ENCODE measurements around the gene ZC3HAV1. TPM values are rescaled to one million over a fixed set of nuclear protein-coding genes. Genes with fewer than 3 reads are reported as not detected.

The ZC3HAV1 gene
- total and polyA plus RNA-seq, 2 experiments from 2014 or later, result 24.8 to 56.8 TPM

DNA sequence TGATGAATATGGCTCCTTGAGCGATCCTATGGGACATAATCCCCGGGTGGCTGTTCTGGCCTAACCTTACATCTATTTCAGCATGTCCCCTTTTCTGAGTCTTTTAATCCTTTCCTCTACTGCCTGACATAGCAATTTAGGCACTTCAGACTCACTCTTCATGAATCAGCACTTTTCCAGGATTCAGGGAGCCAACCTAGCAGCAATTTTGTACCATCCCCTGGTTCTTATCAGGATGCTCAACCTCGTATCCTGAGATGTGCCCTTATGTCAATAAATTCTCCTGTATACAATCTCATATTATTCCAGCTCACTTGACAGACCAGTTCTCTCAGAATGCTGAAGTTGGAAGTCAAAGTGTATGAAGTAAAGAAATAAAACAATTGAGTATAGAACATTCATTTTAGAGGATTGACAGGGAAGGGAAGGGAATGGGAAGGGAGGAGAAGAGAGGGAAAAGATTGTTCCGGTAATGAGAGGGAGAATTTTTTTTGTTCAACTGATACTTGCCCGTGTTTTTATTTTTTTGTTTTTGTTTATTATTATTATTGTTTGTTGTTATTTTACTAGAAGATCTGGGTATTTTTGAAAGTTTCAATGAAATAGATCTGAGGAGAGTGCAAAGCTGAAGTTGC lies 8.2 kb upstream of the ZC3HAV1 start:
- no peak for ATAC-seq
- no peak overlapping the region for H3K27ac Mint-ChIP-seq

More for the DNA sequence above, 8.2 kb upstream of the ZC3HAV1 start:
- H2AFZ ChIP-seq, result peak overlapping the region; percentile 53
- H3K4me1 ChIP-seq (ENCODE audit: insufficient read depth), result no peaks in the 10 kb centered on the region
- H3K4me2 ChIP-seq, result no peak overlapping the region
- H3F3A ChIP-seq (replicated peaks; ENCODE audit: low read depth), result no peaks in the 10 kb centered on the region
- no peak overlapping the region for H3K4me3 ChIP-seq
- no peaks in the 10 kb centered on the region for H3K79me2 ChIP-seq (replicated peaks; ENCODE audit: insufficient read depth)
- H3K36me3 ChIP-seq (ENCODE audit: insufficient read depth), result no peaks in the 10 kb centered on the region
- Mint-ChIP-seq H3K36me3 (ENCODE audit: low read depth) (no peaks in the 10 kb centered on the region), H3K9me3 (no peaks in the 10 kb centered on the region), H3K4me3 (no peak overlapping the region), H3K4me1 (peaks cover 12% of the 10 kb centered on the region), H3K27me3 (ENCODE audit: insufficient read depth, low read depth, poor library complexity) (peaks cover 5% of the 10 kb centered on the region)
- H3K9me2 ChIP-seq (ENCODE audit: insufficient read depth), result 0 out of 2 replicates have a peak, but pooled peaks cover 8% of the 10 kb centered on the region
- no peaks in the 10 kb centered on the region for H3K27me3 ChIP-seq (ENCODE audit: insufficient read depth)
- TF ChIP-seq EZH2phosphoT487 (IDR thresholded peaks at IDR 0.05; ENCODE audit: unreplicated experiment), result no peak
- no peak for TF ChIP-seq EZH2 (IDR thresholded peaks at IDR 0.05; ENCODE audit: low read depth, unreplicated experiment)
- no peak for TF ChIP-seq CREB1 (CRISPR knock-in tag; IDR thresholded peaks at IDR 0.05; ENCODE audit: low read depth)
- TF ChIP-seq ZNF331 (CRISPR knock-in tag; IDR thresholded peaks at IDR 0.05; ENCODE audit: low read depth), result no peak
- TF ChIP-seq, protein P1, sequence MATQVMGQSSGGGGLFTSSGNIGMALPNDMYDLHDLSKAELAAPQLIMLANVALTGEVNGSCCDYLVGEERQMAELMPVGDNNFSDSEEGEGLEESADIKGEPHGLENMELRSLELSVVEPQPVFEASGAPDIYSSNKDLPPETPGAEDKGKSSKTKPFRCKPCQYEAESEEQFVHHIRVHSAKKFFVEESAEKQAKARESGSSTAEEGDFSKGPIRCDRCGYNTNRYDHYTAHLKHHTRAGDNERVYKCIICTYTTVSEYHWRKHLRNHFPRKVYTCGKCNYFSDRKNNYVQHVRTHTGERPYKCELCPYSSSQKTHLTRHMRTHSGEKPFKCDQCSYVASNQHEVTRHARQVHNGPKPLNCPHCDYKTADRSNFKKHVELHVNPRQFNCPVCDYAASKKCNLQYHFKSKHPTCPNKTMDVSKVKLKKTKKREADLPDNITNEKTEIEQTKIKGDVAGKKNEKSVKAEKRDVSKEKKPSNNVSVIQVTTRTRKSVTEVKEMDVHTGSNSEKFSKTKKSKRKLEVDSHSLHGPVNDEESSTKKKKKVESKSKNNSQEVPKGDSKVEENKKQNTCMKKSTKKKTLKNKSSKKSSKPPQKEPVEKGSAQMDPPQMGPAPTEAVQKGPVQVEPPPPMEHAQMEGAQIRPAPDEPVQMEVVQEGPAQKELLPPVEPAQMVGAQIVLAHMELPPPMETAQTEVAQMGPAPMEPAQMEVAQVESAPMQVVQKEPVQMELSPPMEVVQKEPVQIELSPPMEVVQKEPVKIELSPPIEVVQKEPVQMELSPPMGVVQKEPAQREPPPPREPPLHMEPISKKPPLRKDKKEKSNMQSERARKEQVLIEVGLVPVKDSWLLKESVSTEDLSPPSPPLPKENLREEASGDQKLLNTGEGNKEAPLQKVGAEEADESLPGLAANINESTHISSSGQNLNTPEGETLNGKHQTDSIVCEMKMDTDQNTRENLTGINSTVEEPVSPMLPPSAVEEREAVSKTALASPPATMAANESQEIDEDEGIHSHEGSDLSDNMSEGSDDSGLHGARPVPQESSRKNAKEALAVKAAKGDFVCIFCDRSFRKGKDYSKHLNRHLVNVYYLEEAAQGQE (IDR thresholded peaks at IDR 0.05; ENCODE audit: unreplicated experiment), result no peak
- TF ChIP-seq NANOG (IDR thresholded peaks at IDR 0.05; ENCODE audit: borderline replicate concordance), result no peak
- TF ChIP-seq, protein P2, sequence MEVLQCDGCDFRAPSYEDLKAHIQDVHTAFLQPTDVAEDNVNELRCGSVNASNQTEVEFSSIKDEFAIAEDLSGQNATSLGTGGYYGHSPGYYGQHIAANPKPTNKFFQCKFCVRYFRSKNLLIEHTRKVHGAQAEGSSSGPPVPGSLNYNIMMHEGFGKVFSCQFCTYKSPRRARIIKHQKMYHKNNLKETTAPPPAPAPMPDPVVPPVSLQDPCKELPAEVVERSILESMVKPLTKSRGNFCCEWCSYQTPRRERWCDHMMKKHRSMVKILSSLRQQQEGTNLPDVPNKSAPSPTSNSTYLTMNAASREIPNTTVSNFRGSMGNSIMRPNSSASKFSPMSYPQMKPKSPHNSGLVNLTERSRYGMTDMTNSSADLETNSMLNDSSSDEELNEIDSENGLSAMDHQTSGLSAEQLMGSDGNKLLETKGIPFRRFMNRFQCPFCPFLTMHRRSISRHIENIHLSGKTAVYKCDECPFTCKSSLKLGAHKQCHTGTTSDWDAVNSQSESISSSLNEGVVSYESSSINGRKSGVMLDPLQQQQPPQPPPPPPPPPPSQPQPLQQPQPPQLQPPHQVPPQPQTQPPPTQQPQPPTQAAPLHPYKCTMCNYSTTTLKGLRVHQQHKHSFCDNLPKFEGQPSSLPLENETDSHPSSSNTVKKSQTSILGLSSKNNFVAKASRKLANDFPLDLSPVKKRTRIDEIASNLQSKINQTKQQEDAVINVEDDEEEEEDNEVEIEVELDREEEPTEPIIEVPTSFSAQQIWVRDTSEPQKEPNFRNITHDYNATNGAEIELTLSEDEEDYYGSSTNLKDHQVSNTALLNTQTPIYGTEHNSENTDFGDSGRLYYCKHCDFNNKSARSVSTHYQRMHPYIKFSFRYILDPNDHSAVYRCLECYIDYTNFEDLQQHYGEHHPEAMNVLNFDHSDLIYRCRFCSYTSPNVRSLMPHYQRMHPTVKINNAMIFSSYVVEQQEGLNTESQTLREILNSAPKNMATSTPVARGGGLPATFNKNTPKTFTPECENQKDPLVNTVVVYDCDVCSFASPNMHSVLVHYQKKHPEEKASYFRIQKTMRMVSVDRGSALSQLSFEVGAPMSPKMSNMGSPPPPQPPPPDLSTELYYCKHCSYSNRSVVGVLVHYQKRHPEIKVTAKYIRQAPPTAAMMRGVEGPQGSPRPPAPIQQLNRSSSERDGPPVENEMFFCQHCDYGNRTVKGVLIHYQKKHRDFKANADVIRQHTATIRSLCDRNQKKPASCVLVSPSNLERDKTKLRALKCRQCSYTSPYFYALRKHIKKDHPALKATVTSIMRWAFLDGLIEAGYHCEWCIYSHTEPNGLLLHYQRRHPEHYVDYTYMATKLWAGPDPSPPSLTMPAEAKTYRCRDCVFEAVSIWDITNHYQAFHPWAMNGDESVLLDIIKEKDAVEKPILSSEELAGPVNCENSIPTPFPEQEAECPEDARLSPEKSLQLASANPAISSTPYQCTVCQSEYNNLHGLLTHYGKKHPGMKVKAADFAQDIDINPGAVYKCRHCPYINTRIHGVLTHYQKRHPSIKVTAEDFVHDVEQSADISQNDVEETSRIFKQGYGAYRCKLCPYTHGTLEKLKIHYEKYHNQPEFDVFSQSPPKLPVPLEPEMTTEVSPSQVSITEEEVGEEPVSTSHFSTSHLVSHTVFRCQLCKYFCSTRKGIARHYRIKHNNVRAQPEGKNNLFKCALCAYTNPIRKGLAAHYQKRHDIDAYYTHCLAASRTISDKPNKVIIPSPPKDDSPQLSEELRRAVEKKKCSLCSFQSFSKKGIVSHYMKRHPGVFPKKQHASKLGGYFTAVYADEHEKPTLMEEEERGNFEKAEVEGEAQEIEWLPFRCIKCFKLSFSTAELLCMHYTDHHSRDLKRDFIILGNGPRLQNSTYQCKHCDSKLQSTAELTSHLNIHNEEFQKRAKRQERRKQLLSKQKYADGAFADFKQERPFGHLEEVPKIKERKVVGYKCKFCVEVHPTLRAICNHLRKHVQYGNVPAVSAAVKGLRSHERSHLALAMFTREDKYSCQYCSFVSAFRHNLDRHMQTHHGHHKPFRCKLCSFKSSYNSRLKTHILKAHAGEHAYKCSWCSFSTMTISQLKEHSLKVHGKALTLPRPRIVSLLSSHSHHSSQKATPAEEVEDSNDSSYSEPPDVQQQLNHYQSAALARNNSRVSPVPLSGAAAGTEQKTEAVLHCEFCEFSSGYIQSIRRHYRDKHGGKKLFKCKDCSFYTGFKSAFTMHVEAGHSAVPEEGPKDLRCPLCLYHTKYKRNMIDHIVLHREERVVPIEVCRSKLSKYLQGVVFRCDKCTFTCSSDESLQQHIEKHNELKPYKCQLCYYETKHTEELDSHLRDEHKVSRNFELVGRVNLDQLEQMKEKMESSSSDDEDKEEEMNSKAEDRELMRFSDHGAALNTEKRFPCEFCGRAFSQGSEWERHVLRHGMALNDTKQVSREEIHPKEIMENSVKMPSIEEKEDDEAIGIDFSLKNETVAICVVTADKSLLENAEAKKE (CRISPR knock-in tag; IDR thresholded peaks at IDR 0.05), result no peak
- no peak for TF ChIP-seq STAT1 (IDR thresholded peaks at IDR 0.05; ENCODE audit: unreplicated experiment)
- TF ChIP-seq CTCF (conservative IDR thresholded peaks at IDR 0.05; ENCODE audit: low read depth in 2 of 2), result no peak
- no peak for TF ChIP-seq JUNB (IDR thresholded peaks at IDR 0.05; ENCODE audit: unreplicated experiment)
- TF ChIP-seq ETS1 (IDR thresholded peaks at IDR 0.05), result no peak
- TF ChIP-seq ZNF114 (CRISPR knock-in tag; IDR thresholded peaks at IDR 0.05), result no peak
- no peak for TF ChIP-seq POLR2AphosphoS5 (IDR thresholded peaks at IDR 0.05; ENCODE audit: low read depth)
- no peak overlapping the region for H3K27ac ChIP-seq (ENCODE audit: low read depth)
- no peaks in the 10 kb centered on the region for H4K20me1 ChIP-seq (replicated peaks; ENCODE audit: insufficient read depth)
- DNase-seq (ENCODE audit: low spot score), result no peak
